Memory B cell (primary cell): ENCODE results near the gene ACTN3.
"Not testable (repeated sequence)": the region's sequence is repeated elsewhere in the genome, so short reads cannot be mapped to it uniquely, and the experiment has no call there.

Experiments
- ATAC-seq: fragments of 150-1000 bp; cut with Tn5 transposase; 2 replicates; pipeline ENCODE4 v1.10.0; 2021; ENCODE audit warnings: low read depth, mild to moderate bottlenecking, moderate library complexity
- DNase-seq, 2 donors: peaks; one replicate each; pipeline ENCODE4 v3.0.0; 2022; ENCODE audit warnings: low spot score in 2 of 2
- H3K27ac Mint-ChIP-seq: one replicate; pipeline ENCODE4 v1.8.0; 2022; ENCODE audit warnings: mild to moderate bottlenecking, moderate library complexity, mixed read lengths
- H3K27me3 Mint-ChIP-seq: one replicate; pipeline ENCODE4 v1.8.0; 2022; ENCODE audit warnings: mixed read lengths
- H3K36me3 Mint-ChIP-seq: one replicate; pipeline ENCODE4 v1.8.0; 2022; ENCODE audit warnings: mild to moderate bottlenecking, mixed read lengths
- H3K4me1 Mint-ChIP-seq: one replicate; pipeline ENCODE4 v1.8.0; 2022; ENCODE audit warnings: mixed read lengths
- H3K4me3 Mint-ChIP-seq: one replicate; pipeline ENCODE4 v1.8.0; 2022; ENCODE audit warnings: mild to moderate bottlenecking, moderate library complexity, mixed read lengths
- H3K9me3 Mint-ChIP-seq: one replicate; pipeline ENCODE4 v1.8.0; 2022; ENCODE audit warnings: mixed read lengths

ACTN3 gene

GRCh38 chr11:66564538-66564937 lies 17.8 kb downstream of the ACTN3 start:
- Mint-ChIP-seq H3K36me3 (peaks cover 4% of the 10 kb centered on the region), H3K4me1 (peaks cover 3% of the 10 kb centered on the region), H3K27ac (no peak overlapping the region), H3K27me3 (peaks cover 3% of the 10 kb centered on the region), H3K9me3 (no peaks in the 10 kb centered on the region), H3K4me3 (no peak overlapping the region)
- DNase-seq = no peak
- ATAC-seq = no peak

- Mint-ChIP-seq H3K27me3 (peaks cover 3% of the 10 kb centered on the region), H3K9me3 (no peaks in the 10 kb centered on the region), H3K4me1 (peaks cover 3% of the 10 kb centered on the region), H3K36me3 (peaks cover 4% of the 10 kb centered on the region), H3K4me3 (no peak overlapping the region), H3K27ac (no peak overlapping the region)
- no peak for ATAC-seq
- no peak for DNase-seq
Observed at GRCh38 chr11:66564984-66565383, 18.3 kb downstream of the ACTN3 start.

- Mint-ChIP-seq H3K27me3 (peaks cover 6% of the 10 kb centered on the region), H3K27ac (no peak overlapping the region), H3K9me3 (no peaks in the 10 kb centered on the region), H3K4me3 (no peak overlapping the region), H3K4me1 (peaks cover 3% of the 10 kb centered on the region), H3K36me3 (peaks cover 4% of the 10 kb centered on the region)
- ATAC-seq = no peak
- no peak for DNase-seq
Observed at GRCh38 chr11:66566221-66566620, 19.5 kb downstream of the ACTN3 start.

- Mint-ChIP-seq H3K27me3 (peaks cover 6% of the 10 kb centered on the region), H3K4me3 (peak overlapping the region; percentile 80)
Observed at GRCh38 chr11:66567787-66568123, 21.1 kb downstream of the ACTN3 start.

GRCh38 chr11:66568124-66568916 lies 21.6 kb downstream of the ACTN3 start, which contains the start of gene CTSF:
Gene CTSF, minus strand, starts transcription at chr11:66568606. Its CDS starts 120 bp downstream, at chr11:66568486.
- Mint-ChIP-seq H3K27me3 (peaks cover 6% of the 10 kb centered on the region), H3K9me3 (no peaks in the 10 kb centered on the region), H3K36me3 (peaks cover 4% of the 10 kb centered on the region), H3K27ac (no peak within 1 kb of the TSS), H3K4me1 (peaks cover 3% of the 10 kb centered on the region), H3K4me3 (peak within 1 kb of the TSS; percentile 82)
- ATAC-seq (peak; percentile 94), DNase-seq (peak; percentile 56 to 59)

More at GRCh38 chr11:66567787-66568123, 21.1 kb downstream of the ACTN3 start:
- Mint-ChIP-seq H3K27ac (no peak overlapping the region), H3K36me3 (peaks cover 4% of the 10 kb centered on the region), H3K4me1 (peaks cover 3% of the 10 kb centered on the region), H3K9me3 (no peaks in the 10 kb centered on the region)
- DNase-seq = no peak
- ATAC-seq = no peak

- DNase-seq = no peak
- no peak overlapping the region for H3K4me3 Mint-ChIP-seq
- H3K27me3 Mint-ChIP-seq = peaks cover 9% of the 10 kb centered on the region
- H3K27ac Mint-ChIP-seq = no peak overlapping the region
- ATAC-seq = no peak
- H3K9me3 Mint-ChIP-seq = no peaks in the 10 kb centered on the region
- H3K36me3 Mint-ChIP-seq = peaks cover 4% of the 10 kb centered on the region
- H3K4me1 Mint-ChIP-seq = peaks cover 3% of the 10 kb centered on the region
Observed at GRCh38 chr11:66569076-66569475, 22.4 kb downstream of the ACTN3 start.

GRCh38 chr11:66570079-66570849 lies 23.6 kb downstream of the ACTN3 start:
- DNase-seq (no peak), ATAC-seq (no peak)
- peaks cover 13% of the 10 kb centered on the region for H3K27me3 Mint-ChIP-seq
- H3K4me3 Mint-ChIP-seq = no peak overlapping the region
- no peak overlapping the region for H3K27ac Mint-ChIP-seq
- no peaks in the 10 kb centered on the region for H3K9me3 Mint-ChIP-seq
- H3K4me1 Mint-ChIP-seq = peaks cover 3% of the 10 kb centered on the region
- H3K36me3 Mint-ChIP-seq = peaks cover 4% of the 10 kb centered on the region

GRCh38 chr11:66570850-66571180 lies 24.1 kb downstream of the ACTN3 start:
- Mint-ChIP-seq H3K4me1 (peaks cover 3% of the 10 kb centered on the region), H3K4me3 (no peak overlapping the region)

GRCh38 chr11:66579017-66579606 lies 32.4 kb downstream of the ACTN3 start:
- H3K4me1 Mint-ChIP-seq = peaks cover 8% of the 10 kb centered on the region
- DNase-seq (peak; percentile 72 to 86), ATAC-seq (peak; percentile 89)
- H3K4me3 Mint-ChIP-seq = no peak overlapping the region
- peaks cover 6% of the 10 kb centered on the region for H3K9me3 Mint-ChIP-seq
- H3K27ac Mint-ChIP-seq = no peak overlapping the region
- peaks cover 10% of the 10 kb centered on the region for H3K27me3 Mint-ChIP-seq
- peaks cover 1% of the 10 kb centered on the region for H3K36me3 Mint-ChIP-seq

More at GRCh38 chr11:66570850-66571180, 24.1 kb downstream of the ACTN3 start:
- ATAC-seq (no peak), DNase-seq (no peak)
- Mint-ChIP-seq H3K36me3 (peaks cover 4% of the 10 kb centered on the region), H3K9me3 (no peaks in the 10 kb centered on the region), H3K27me3 (peaks cover 15% of the 10 kb centered on the region), H3K27ac (no peak overlapping the region)

GRCh38 chr11:66580803-66581202 lies 34.1 kb downstream of the ACTN3 start:
- H3K36me3 Mint-ChIP-seq = peaks cover 1% of the 10 kb centered on the region
- no peak for ATAC-seq
- H3K27ac Mint-ChIP-seq = no peak overlapping the region
- peaks cover 8% of the 10 kb centered on the region for H3K4me1 Mint-ChIP-seq
- peaks cover 6% of the 10 kb centered on the region for H3K9me3 Mint-ChIP-seq
- no peak for DNase-seq
- peaks cover 4% of the 10 kb centered on the region for H3K27me3 Mint-ChIP-seq
- no peak overlapping the region for H3K4me3 Mint-ChIP-seq

GRCh38 chr11:66581261-66581660 lies 34.6 kb downstream of the ACTN3 start:
- H3K27me3 Mint-ChIP-seq = peaks cover 2% of the 10 kb centered on the region
- no peak for ATAC-seq
- no peak overlapping the region for H3K27ac Mint-ChIP-seq

GRCh38 chr11:66582565-66583147 lies 36.0 kb downstream of the ACTN3 start:
- H3K9me3 Mint-ChIP-seq, H3K27ac Mint-ChIP-seq, H3K4me1 Mint-ChIP-seq, H3K27me3 Mint-ChIP-seq, ATAC-seq, H3K36me3 Mint-ChIP-seq, H3K4me3 Mint-ChIP-seq, DNase-seq: not testable (repeated sequence)

More at GRCh38 chr11:66581261-66581660, 34.6 kb downstream of the ACTN3 start:
- Mint-ChIP-seq H3K4me1 (peaks cover 8% of the 10 kb centered on the region), H3K9me3 (peaks cover 6% of the 10 kb centered on the region), H3K36me3 (peaks cover 1% of the 10 kb centered on the region), H3K4me3 (no peak overlapping the region)
- no peak for DNase-seq

- not testable (repeated sequence) for ATAC-seq, H3K4me1 Mint-ChIP-seq, H3K4me3 Mint-ChIP-seq, H3K36me3 Mint-ChIP-seq, H3K27ac Mint-ChIP-seq, DNase-seq, H3K9me3 Mint-ChIP-seq, H3K27me3 Mint-ChIP-seq
Observed at GRCh38 chr11:66585447-66585846, 38.7 kb downstream of the ACTN3 start.

GRCh38 chr11:66586136-66586535 lies 39.4 kb downstream of the ACTN3 start:
- Mint-ChIP-seq H3K9me3 (peaks cover 6% of the 10 kb centered on the region), H3K36me3 (peaks cover 1% of the 10 kb centered on the region), H3K4me3 (no peak overlapping the region), H3K4me1 (no peaks in the 10 kb centered on the region), H3K27ac (no peak overlapping the region), H3K27me3 (no peaks in the 10 kb centered on the region)
- DNase-seq (no peak), ATAC-seq (no peak)
